HG03342 (cell line): ENCODE results near the gene CALML3.

Experiments used
- ATAC-seq: cut with Tn5 transposase; IDR thresholded peaks from one replicate; pipeline ENCODE4 v1.9.1; 2021; ENCODE audit warnings: mild to moderate bottlenecking, moderate library complexity; ENCODE audit not compliant: unreplicated experiment

CALML3 gene

DNA sequence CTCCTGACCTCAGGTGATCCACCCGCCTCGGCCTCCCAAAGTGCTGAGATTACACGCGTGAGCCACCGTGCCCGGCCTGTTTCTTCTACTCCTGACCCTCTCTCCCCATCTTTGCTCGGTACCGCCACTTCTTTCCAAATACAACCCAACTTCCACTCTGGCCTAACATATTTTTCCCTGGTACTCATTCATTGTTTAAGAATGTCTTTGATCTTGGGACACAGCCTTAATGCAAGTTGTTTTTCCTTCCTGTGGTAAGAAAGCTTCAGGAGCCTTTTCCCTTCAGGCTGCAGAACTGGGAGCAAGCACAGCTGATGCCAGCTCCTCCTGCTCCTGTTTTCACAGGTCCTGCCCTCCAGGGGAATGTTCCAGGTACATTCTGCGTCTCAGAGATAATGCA lies 13.7 kb downstream of the CALML3 start:
- no peak for ATAC-seq

DNA sequence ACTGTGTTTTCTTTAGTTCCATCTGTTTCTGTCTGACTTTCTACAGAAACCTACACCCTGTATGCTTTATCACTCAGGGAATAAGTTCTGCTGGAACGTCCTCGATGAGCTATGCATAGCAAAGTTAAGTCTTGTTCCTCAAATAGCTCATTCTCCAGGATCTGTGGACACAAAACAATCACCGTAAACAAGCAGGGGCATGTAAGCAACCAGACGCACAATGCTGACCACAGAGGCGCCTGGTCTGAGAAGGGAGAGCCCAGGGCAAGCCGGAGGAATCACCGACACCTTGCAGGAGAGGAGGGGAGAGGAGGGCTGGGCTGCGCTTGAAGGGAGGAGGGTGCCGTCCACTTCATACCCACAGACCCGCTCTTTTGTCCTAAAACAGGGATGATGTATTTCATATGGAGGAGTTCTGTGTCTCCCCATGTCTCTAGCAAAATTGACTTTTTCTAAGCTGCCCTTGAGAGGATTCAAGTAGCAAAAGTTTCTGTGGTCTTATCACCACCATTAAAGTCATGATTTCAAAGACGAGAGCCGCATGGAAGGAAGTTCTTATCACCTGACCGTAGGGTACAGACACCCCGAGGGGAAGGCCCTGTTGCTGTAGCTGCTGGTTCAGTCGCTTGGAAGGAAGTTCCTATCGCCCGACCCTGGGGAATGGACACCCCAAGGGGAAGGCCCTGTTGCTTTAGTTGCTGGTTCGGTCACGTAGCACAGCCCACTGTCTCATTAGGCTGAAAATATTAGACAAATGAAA lies 14.3 kb downstream of the CALML3 start:
- ATAC-seq = no peak

DNA sequence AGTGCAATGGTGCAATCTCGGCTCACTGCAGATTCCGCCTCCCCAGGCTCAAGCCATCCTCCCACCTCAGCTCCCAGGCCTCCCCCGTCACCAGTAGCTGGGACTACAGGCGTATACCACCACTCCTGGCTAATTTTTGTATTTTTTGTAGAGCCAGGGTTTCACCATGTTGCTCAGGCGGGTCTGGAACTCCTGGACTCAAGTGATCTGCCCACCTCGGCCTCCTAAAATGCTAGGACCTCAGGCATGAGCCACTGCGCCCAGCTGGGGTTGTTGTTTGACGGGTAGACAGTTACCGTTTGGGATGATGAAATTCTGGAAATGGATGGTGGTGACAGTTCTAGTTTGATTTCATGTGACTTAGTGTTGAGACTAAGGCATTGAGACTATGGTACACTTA lies 15.3 kb downstream of the CALML3 start:
- ATAC-seq = no peak

DNA sequence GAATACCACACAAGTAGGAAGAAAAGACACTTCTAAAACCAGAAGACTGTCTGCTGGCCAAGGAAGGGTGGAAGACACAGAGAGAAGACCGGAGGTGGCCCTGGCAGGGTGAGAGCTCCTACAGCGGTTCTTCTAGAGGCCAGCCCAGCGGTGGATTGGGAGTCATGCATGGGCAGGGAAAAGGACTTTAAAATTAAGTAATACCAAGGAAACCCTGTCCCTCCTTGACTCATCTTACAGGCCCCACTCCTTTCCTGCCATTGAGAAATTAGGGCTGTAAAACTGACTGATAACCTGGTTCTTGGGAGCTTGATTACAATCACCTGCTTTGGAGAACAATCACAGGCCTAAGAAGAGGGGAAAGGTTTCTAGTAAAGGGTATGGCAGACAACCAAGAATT lies 16.1 kb downstream of the CALML3 start:
- no peak for ATAC-seq

DNA sequence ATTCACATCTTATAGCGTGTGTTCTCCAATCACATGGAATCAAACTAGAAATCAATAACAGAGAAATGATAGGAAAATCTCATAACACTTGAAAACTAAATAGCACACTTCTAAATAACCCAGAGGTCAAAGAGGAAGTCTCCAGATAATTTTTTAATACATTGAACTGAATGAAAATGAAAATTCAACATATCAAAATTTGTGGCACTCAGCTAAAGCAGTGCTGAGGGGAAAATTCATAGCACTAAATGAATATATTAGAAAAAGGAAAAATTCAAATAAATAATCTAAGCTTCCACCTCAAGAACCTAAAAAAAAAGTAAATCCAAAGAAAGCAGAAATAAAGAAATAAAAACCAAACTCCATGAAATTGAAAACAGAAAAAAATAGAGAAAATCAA lies 17.3 kb downstream of the CALML3 start:
- no peak for ATAC-seq

DNA sequence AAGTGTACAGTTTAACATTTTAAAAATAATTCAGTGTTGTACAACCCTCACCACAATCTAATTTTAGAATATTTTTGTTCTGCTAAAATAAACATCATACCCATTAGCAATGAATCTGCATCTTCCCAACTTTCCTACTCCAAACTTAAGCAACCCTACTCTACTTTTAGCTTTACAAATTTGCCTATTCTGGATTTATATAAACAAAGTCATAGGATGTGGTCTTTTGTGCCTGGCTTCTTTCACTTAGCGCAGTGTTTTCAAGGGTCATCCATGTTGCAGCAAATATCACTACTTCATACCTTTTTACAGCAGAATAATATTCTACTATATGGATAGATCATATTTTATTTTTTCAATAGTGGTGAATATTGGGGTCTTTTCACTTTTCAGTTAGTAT lies 18.9 kb downstream of the CALML3 start:
- ATAC-seq = no peak

DNA sequence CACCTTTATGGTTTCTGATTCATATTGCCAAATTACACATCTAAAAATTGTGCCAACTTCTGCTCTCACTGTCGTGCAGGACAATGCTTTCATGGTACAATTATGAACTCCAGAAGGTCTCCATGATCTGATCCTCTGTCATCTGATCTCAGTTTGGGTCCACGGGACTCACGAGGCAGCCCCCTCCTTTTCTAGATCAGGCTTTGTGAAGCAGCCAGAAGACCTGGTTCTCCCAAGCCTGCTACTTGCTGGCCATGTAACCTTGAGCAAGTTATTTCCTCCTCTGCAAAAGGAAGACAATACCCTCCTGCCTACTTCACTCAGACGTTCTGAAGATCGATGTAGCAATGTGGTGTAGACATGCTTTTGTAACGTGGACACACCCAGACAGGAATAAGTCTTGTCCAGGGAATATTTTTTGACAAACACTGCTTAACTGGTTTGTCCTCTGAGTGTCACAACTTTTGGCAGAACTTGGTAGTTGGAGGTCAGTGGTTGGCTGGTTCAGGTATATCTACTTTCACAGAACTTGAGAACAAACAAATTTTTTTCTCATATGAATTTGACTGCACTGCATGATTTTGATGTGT lies 19.6 kb downstream of the CALML3 start:
- ATAC-seq = no peak

DNA sequence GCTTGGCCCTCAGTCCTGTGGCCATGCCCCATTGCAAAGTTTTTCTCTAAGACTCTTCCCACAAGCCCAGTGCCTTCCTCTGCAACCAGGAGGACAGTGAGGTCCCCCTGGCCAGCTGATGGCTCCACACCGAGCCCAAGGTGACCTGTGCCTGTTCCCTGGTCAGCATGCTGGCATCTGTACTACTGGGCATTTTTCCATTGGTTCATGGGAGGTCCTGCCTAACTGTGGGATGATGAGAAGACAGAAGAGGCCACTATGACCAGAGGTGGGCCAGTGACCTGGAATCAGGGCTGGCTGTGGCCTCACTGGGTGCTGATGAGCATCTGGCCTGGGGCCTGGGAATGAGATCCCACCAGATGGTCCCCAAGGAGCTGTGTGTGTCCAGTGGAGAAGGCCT lies 20.2 kb downstream of the CALML3 start:
- ATAC-seq = no peak

DNA sequence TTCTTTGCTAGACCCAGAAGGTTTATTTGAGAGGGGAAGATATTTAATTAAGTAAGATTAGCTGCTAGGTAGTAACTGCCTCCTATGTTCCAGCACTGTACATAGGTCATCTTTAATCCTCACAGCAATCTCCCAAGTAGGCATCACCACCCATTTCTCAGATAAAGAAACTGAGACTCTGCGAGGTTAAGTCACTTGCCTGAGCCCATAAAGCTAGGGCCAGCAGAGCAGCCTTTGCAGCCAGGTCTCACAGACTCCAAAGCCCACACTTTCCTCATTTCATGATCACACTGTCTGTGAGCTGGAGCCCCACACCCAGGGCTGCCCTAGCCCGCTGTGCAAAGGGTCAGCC lies 20.6 kb downstream of the CALML3 start:
- no peak for ATAC-seq

DNA sequence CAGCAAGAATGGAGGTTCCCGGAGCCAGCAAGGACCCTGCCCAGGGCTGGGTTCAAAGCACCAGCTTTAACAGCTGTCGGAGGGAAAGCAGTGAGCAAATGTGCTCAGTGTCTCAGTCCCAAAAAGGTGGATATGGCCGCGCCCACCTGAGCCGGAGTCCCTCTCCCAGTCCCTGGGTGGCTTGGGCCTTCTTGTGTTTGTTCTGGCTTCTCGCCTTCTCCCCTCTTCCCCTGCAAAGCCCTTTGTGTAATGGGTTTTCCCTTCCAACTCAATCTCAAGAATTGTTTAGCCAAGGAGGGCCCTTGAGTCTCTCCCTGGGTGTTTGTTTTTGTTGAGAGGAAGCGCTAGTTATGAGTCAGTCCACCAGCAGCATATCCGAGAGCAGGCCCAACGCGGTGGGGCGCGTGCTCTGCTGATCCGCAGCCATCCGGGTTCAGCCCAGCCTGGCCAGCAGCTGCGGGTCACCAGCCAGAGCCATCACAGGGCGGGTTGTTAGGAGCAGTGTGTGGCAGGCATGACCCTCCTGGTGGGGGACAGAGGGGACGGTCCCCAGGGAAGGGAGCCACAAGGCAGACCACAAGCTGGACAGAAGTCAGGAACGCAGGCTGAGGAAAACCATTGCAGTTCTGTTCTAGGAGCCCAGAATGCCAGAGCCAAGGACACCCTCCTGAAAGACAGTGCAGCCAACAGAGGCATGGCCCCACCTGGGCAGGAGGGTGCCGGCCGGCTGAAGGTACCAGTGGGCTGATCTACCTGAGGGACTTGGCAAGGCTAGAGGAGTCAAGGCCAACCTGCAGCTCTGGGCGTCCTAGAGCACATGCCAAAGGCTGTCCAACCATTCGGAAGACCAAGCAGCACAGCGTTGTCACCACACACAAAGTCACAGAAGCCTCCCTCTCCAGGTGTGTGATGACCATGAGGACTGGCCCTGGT lies 21.3 kb downstream of the CALML3 start:
- no peak for ATAC-seq

DNA sequence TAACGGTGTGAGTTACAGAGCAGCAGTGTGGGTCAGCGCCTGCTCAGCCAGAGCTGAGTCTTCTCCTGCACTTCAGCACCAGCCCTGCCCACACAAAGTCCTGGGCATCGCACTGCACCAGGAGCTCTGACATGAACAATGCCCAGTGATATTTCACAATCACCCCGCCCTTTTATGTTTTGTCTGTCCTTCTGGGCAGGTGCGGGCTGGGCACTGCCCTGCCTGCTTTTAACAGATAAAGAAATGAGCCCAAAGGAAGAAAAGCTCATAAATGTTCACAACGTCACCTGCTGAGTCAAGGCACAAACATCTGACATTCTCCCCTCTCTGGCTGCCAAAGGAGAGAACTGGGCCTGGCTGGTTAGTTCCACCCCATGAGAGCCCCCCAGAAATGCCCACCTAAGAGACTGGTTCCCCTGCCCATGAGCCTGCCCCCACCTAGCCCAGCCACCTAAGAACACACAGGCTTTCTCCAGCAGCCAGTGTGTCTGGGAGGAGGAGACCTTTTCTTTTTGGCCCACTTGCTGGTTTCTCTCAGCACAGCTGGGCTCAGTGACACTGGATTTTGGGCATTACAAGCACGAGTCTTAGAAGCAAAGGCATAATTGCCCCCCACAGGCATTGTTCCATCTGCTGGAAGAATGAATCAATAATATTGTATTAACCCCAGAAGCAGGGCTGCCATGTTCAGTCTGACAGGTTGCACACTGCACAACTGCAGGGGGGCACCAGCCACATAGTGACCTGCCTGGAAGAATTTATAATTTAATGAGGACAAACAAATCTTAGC lies 22.3 kb downstream of the CALML3 start:
- ATAC-seq = no peak

DNA sequence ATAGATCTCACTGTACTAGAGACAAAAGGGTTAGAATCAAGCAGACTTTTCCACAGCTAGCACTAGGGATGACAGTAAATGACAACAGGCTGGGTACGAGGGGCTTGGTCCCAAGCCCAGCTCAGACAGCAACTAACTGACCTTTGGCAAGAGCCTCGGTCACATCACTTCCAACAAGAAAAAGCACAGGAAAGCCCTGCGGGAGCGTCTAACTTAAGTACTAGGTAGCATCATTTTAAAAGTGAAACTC lies 22.8 kb downstream of the CALML3 start:
- ATAC-seq = no peak

DNA sequence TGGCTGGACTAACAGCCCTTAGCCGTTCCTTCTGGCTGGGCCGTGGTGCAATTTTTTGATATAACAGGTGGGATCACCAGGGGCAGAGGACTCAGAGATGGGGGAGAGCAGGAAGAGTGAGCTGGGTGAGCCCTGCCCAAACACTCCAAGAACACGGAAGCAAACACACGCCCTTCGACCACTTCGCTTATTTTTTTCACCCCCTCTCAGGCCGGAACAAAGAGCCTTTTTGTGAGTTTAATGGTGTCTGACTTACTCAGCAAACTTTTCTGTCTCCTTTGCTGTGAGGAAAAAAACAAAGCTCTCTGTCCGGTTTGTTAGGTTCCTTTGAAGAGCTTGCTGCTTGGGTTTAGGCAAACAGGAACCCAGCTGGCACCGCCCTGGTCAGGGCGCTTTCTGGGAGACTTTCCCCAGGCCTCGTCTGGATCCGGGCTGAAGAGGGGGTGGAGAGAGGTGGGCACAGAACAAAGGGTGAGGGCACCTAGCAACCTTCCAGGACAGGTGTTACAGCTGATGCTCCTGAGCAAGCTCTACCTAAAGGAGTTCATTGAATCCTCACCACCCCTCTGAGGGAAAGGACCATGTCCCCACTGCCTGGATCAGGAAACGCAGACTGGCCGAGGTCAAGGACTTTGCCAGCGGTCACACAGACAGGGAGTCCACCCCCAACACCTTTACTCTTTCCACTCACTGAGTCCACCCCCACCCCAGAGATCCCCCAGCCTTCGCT lies 23.3 kb downstream of the CALML3 start:
- no peak for ATAC-seq

DNA sequence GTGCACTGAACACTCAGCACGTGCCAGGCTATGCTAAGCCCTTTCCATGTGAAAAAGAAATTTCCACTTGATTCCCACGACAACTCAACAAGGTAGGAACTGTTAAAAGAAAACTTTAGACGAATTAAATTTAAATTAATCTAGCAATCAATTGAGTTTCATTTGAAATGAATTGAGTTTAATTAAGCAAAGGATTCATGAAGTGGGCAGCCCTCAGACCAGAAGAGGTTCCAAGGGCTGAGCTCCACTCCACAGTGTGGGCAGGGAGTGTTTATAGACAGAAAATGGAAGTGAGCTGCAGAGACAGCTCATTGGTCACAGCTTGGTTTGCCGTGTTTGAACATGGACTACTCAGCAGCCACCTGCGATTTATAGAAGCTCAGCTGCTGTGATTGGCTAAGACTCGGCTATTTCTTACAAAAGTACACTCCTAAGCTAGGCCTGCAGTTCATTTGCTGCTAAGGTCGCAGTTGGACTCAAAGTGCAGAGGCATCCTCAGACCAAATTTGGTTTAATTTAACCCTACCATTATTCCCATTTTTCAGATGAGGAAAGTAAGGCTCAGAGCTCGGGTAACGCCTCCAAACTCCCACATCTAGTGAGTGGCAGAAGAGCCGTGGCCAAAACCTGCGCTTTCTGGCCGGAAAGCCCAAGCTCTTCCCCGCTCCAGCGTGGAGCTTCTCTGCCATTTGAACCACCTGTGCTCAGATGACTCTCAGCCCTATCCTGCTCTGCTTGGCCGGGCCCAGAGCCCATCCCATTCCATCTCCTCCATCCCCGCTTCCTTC lies 24.9 kb downstream of the CALML3 start:
- ATAC-seq = no peak

DNA sequence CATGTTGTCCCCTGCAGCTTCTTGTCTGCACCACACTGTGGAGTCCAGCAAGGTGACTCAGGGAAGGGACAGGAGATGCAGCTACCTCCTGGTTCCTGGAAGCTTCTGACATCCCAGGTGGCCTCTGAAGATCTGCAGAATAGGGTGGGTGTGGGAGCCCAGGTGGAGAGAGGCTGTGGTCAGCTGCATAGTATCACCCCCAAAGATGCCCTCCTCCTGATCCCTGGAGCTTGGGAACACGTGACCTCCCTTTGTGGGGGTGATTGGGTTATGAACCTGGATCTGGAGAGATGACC lies 25.4 kb downstream of the CALML3 start:
- ATAC-seq = no peak

DNA sequence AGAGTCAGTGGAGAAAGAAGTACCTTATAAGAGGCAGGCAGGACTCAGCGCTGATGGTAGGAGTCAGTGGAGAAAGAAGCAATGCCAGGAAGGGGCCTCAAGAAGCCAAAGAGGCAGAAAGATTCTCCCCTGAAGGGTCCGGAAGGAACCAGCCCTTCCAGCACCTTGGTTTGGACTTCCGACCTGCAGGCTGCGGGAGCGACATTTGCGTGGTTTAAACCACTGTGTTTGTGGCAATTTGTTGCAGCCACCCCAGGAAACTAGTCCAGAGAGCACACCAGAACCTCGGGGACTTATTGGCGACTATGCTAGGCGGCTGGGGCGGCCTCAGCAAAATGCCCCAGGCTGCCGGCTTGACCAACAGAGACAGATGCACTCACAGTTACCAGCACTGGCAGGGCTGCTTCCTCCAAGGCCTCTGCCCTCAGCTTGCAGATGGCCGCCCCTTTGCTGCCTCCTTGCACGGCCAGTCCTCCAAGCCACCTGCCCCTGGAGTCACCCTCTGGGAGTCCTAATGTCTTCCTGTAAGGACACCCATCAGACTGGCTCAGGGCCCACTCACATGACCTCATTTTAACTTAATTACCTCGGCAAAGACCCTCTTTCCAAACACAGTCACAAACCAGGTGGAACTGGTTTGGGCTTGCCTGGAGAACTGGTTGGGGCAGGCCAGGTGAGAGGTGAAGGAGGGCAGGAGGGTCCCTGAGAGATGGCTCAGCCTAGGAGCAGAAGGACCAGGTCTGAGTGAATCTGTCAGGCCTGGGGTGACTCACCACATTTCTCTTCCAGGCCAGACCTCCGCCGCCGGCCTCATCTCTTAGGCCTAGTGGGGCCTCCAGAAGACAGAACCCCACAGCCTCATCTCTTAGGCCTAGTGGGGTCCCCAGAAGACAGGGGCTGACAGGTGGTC lies 26.1 kb downstream of the CALML3 start:
- ATAC-seq = no peak

DNA sequence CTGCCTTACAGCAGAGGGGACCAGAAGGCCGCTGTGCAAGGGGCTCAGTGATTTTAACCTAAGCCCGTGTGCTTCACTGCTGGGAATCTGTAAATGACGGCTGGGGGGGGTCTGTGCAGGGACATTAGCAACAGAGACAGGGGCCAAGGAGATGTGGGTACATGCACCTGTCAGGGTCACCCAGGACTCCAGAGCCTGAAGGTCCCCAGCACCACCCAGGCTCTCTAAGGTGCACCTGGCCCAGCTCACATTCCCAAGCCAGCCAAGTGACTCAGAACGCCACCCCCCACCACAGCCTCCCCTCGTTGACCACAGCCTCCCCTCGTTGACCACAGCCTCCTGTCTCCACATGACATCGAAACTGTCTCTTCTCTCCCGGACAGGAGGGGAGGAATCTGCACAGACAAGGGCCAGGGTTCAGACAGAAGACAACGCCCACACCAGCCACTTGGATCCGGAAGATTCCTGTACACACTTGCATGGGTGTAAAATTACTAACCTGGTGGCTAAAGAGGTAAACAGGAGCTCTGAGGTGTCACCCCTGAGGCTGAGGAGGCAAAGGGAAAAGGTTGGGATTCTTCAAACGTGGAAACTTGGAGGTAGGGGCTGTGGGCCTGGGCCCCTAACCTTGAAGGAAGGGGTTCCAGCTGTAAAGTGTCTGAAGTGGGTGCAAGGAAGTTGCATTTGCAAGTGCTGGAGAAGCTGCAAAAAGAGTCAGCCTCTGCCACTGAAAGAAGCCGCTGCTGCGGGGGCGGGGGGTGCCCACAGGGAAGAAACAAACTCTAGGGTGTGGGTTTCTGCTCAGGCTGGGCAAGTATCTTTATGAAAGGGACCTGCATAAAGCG lies 27.0 kb downstream of the CALML3 start:
- no peak for ATAC-seq
